Fibroblast of villous mesenchyme (primary cell): ENCODE results near the gene VEGFB. TPM values are rescaled to one million over a fixed set of nuclear protein-coding genes. Genes with fewer than 3 reads are reported as not detected.

Source experiments
- DNase-seq: peaks from one replicate; pipeline ENCODE4 v3.0.0-alpha.2; 2010; ENCODE audit warnings: low read depth
- H3K4me3 ChIP-seq: 2 replicates; pipeline ENCODE4 v1.5.1; 2011; ENCODE audit warnings: low read depth, mild to moderate bottlenecking, low read length
- CTCF ChIP-seq: IDR thresholded peaks from 2 replicates; pipeline ENCODE4 v1.5.1; 2012; ENCODE audit warnings: low read depth, mild to moderate bottlenecking, low read length; ENCODE audit not compliant: insufficient read depth
- total RNA-seq: library from RNA; depleted of rRNA; stranded (reverse); fragments of >200 nt; gene quantifications from 2 replicates; pipeline ENCODE4 v1.2.3, GENCODE V29; 2012

Gene VEGFB
- total RNA-seq, 1 donor: 17.7 TPM

GRCh38 chr11:64261556-64262080 is 27.2 kb downstream of the VEGFB start:
- no peak for DNase-seq
- TF ChIP-seq CTCF: no peak
- H3K4me3 ChIP-seq: no peak overlapping the region

- DNase-seq: no peak
Measured at GRCh38 chr11:64262271-64263002, 28.1 kb downstream of the VEGFB start.

GRCh38 chr11:64263021-64263946 is 28.9 kb downstream of the VEGFB start:
- no peak overlapping the region for H3K4me3 ChIP-seq
- DNase-seq: peak; percentile 50
- no peak for TF ChIP-seq CTCF

More at GRCh38 chr11:64262271-64263002, 28.1 kb downstream of the VEGFB start:
- no peak overlapping the region for H3K4me3 ChIP-seq
- TF ChIP-seq CTCF: no peak

- DNase-seq: no peak
- H3K4me3 ChIP-seq: no peak overlapping the region
- TF ChIP-seq CTCF: no peak
Measured at GRCh38 chr11:64263947-64264317, 29.5 kb downstream of the VEGFB start.

GRCh38 chr11:64264371-64264852 is 30.0 kb downstream of the VEGFB start:
- DNase-seq: no peak
- no peak for TF ChIP-seq CTCF

GRCh38 chr11:64265176-64266160 is 31.1 kb downstream of the VEGFB start:
- no peak for DNase-seq
- no peak for TF ChIP-seq CTCF
- no peak overlapping the region for H3K4me3 ChIP-seq

More at GRCh38 chr11:64264371-64264852, 30.0 kb downstream of the VEGFB start:
- no peak overlapping the region for H3K4me3 ChIP-seq
